Activated CD4-positive, alpha-beta T cell treated with anti-CD3 and anti-CD28 coated beads for 48 hours (primary cell): ENCODE data around the gene XPC.
"Not testable (repeated sequence)": the region's sequence is repeated elsewhere in the genome, so short reads cannot be mapped to it uniquely, and the experiment has no call there.

Experiments
- DNase-seq: peaks from one replicate; pipeline ENCODE4 v3.0.0-alpha.2; 2020

The XPC gene

GRCh38 chr3:14117468-14118399 is 60.7 kb downstream of the XPC start:
- no peak for DNase-seq

DNA sequence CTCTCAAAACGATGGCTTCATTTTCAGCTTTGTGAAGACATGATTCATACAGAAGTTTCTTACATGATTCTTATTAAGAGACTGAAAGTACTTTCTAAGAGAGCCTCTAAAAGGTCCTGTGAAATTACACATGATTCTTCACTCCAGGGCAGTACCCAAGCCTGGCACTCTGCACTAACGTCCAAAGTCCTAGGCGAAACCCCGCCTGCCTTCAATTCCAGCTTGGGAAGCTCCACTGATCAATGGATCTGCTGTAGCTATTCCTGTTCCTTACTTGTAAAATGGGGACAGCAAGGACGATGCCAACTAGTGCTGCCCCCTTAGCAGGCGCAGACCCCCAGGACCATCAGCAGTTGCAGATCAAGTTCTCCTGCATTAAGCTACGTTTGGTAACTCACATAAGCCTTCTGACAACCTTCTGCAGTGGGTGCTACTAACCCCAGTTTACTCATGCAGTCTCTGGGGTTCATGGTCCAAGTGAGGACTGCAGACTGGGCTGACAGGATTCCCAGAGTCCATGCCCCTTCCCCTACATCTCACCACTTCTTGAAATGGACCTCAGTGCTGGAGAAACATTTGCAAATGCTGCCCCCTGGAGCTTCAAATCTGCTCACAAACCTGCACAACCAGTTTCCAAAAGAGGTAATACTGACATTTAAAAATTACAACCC is 64.3 kb downstream of the XPC start:
- no peak for DNase-seq

- no peak for DNase-seq
Measured at GRCh38 chr3:14110699-14111098, 67.7 kb downstream of the XPC start.

DNA sequence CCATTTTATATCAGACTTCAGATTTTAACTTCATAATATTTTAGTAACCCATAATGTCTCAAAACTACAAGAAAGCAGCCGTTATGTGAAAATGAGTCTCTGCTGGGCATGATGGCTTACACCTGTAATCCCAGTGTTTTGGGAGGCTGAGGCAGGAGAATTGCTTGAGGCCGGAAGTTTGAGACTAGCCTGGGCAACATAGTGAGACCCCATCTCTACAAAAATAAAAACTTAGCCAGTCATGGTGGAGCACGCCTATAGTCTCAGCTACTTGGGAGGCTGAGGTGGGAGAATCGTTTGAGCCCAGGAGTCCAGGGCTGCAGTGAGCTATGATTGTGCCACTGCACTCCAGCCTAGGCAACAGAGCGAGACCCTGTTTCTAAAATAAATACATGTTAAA is 68.6 kb downstream of the XPC start:
- DNase-seq = not testable (repeated sequence)

DNA sequence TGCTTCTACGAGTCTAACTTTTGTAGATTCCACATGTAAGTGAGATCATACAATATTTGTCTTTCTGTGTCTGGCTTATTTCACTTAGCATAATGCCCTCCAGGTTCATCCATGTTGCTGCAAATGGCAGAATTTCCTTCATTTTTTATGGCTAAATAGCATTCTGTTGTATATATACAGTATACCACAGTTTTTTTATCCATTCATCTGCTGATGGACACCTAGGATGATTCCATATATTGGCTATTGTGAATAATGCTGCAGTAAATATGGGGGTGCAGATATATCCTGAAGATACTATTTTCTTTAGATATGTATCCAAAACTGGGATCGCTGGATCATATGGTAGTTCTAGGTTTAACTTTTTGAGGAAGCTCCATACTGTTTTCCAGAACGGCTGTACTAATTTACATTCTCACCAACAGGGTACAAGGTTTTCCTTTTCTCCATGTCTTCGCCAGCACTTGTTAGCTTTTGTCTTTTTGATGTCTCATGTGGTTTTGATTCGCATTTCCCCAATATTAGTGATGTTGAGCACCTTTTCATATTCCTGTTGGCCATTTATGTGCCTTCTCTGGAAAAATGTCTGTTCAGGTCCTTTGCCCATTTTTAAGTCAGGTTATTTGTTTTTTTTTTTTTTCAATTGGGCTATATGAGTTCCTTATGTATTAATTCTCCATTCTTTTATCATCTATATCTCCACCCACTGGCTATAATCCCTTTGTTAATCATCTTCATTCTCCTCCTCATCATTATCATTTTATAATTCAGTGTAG is 80.6 kb downstream of the XPC start:
- DNase-seq = no peak

- no peak for DNase-seq
Measured at GRCh38 chr3:14096742-14097141, 81.7 kb downstream of the XPC start.
